GM23338 (cell line): ENCODE results near the gene NRG3. TPM values are rescaled to one million over a fixed set of nuclear protein-coding genes. Genes with fewer than 3 reads are reported as not detected.

Experiments
- ATAC-seq: fragments of 200-7000 bp; cut with Tn5 transposase; 3 replicates; pipeline ENCODE4 v1.9.1; 2020
- DNase-seq: peaks from one replicate; pipeline ENCODE4 v3.0.0-alpha.2; 2015; ENCODE audit warnings: low spot score
- H2AFZ ChIP-seq: fragments of 200-600 bp; sonication (generic); 2 replicates; pipeline ENCODE4 v1.8.0; 2016; ENCODE audit warnings: antibody characterized with exemption, mild to moderate bottlenecking, moderate library complexity
- H3F3A ChIP-seq: fragments of 200-600 bp; sonication (generic); replicated peaks from 2 replicates; pipeline ENCODE4 v1.8.0; 2017; ENCODE audit warnings: antibody characterized with exemption, mixed run types, low read depth
- H3K27ac ChIP-seq: fragments of 200-600 bp; sonication (generic); 2 replicates; pipeline ENCODE4 v1.6.1; 2016; ENCODE audit warnings: low read depth
- H3K27me3 ChIP-seq: fragments of 200-600 bp; sonication (generic); 2 replicates; pipeline ENCODE4 v1.8.0; 2016; ENCODE audit warnings: mild to moderate bottlenecking, mixed run types, moderate library complexity; ENCODE audit not compliant: insufficient read depth
- H3K36me3 ChIP-seq: fragments of 200-600 bp; sonication (generic); 2 replicates; pipeline ENCODE4 v1.8.0; 2016; ENCODE audit warnings: mild to moderate bottlenecking; ENCODE audit not compliant: insufficient read depth
- H3K4me1 ChIP-seq: fragments of 200-600 bp; sonication (generic); 2 replicates; pipeline ENCODE4 v1.8.0; 2016; ENCODE audit warnings: mild to moderate bottlenecking, moderate library complexity; ENCODE audit not compliant: insufficient read depth
- H3K4me2 ChIP-seq: fragments of 200-600 bp; sonication (generic); 2 replicates; pipeline ENCODE4 v1.7.1; 2017; ENCODE audit warnings: mixed run types
- H3K4me3 ChIP-seq: fragments of 200-600 bp; sonication (generic); 2 replicates; pipeline ENCODE4 v1.6.1; 2016; ENCODE audit warnings: mixed run types
- H3K79me2 ChIP-seq: fragments of 200-600 bp; sonication (generic); replicated peaks from 2 replicates; pipeline ENCODE4 v1.8.0; 2017; ENCODE audit warnings: mild to moderate bottlenecking; ENCODE audit not compliant: insufficient read depth
- H3K9me2 ChIP-seq: fragments of 200-600 bp; sonication (generic); 2 replicates; pipeline ENCODE4 v1.8.0; 2017; ENCODE audit not compliant: insufficient read depth
- H4K20me1 ChIP-seq: fragments of 200-600 bp; sonication (generic); replicated peaks from 2 replicates; pipeline ENCODE4 v1.8.0; 2017; ENCODE audit warnings: mild to moderate bottlenecking; ENCODE audit not compliant: insufficient read depth
- H3K27ac Mint-ChIP-seq: 2 replicates; pipeline ENCODE4 v1.8.0; 2020; ENCODE audit warnings: inconsistent platforms, mild to moderate bottlenecking, moderate library complexity, mixed read lengths
- H3K27me3 Mint-ChIP-seq: 3 replicates; pipeline ENCODE4 v1.8.0; 2022; ENCODE audit warnings: low read depth, mild to moderate bottlenecking, moderate library complexity, mixed read lengths, inconsistent platforms; ENCODE audit not compliant: insufficient read depth, poor library complexity
- H3K36me3 Mint-ChIP-seq: 3 replicates; pipeline ENCODE4 v1.8.0; 2021; ENCODE audit warnings: low read depth, mild to moderate bottlenecking, inconsistent platforms, moderate library complexity, mixed read lengths
- H3K4me1 Mint-ChIP-seq: 3 replicates; pipeline ENCODE4 v1.8.0; 2020; ENCODE audit warnings: mild to moderate bottlenecking, inconsistent platforms, mixed read lengths
- H3K4me3 Mint-ChIP-seq: 3 replicates; pipeline ENCODE4 v1.8.0; 2021; ENCODE audit warnings: moderate library complexity, mild to moderate bottlenecking, inconsistent platforms, mixed read lengths
- H3K9me3 Mint-ChIP-seq: 3 replicates; pipeline ENCODE4 v1.8.0; 2020; ENCODE audit warnings: moderate library complexity, mild to moderate bottlenecking, inconsistent platforms, mixed read lengths
- CREB1 ChIP-seq: fragments of 250-450 bp; sonication (Bioruptor Pico); IDR thresholded peaks from 2 replicates; pipeline ENCODE4 v1.5.0; 2020; ENCODE audit warnings: low read depth, mild to moderate bottlenecking, moderate library complexity
- CTCF ChIP-seq, 2 experiments: fragments of 200-600 bp in 1 of 2; sonication (generic) in 1 of 2; conservative IDR thresholded peaks; 2 replicates each; pipeline versions ENCODE4 v1.5.1 to v1.6.1; 2016 to 2017; ENCODE audit warnings: antibody characterized with exemption in 2 of 2, low read depth in 2 of 2, mild to moderate bottlenecking in 2 of 2, moderate library complexity in 1 of 2
- EZH2 ChIP-seq: fragments of 200-600 bp; sonication (generic); IDR thresholded peaks from one replicate; pipeline ENCODE4 v1.8.0; 2017; ENCODE audit warnings: antibody characterized with exemption, mild to moderate bottlenecking, low read depth; ENCODE audit not compliant: unreplicated experiment
- EZH2phosphoT487 ChIP-seq: fragments of 200-600 bp; sonication (generic); IDR thresholded peaks from one replicate; pipeline ENCODE4 v1.8.1; 2018; ENCODE audit warnings: antibody characterized with exemption; ENCODE audit not compliant: unreplicated experiment
- JUNB ChIP-seq: IDR thresholded peaks from one replicate; pipeline ENCODE4 v1.6.1; 2016; ENCODE audit warnings: antibody characterized with exemption; ENCODE audit not compliant: unreplicated experiment
- NANOG ChIP-seq: IDR thresholded peaks from 2 replicates; pipeline ENCODE4 v1.6.1; 2016; ENCODE audit warnings: antibody characterized with exemption, borderline replicate concordance
- POLR2AphosphoS5 ChIP-seq: IDR thresholded peaks from 2 replicates; pipeline ENCODE4 v1.6.1; 2016; ENCODE audit warnings: antibody characterized with exemption, low read depth
- STAT1 ChIP-seq: IDR thresholded peaks from one replicate; pipeline ENCODE4 v1.6.1; 2016; ENCODE audit warnings: antibody characterized with exemption; ENCODE audit not compliant: unreplicated experiment
- ZNF114 ChIP-seq: fragments of 250-450 bp; sonication (Bioruptor Pico); IDR thresholded peaks from 2 replicates; pipeline ENCODE4 v1.5.0; 2020; ENCODE audit warnings: mild to moderate bottlenecking, moderate library complexity
- ZNF331 ChIP-seq: fragments of 250-450 bp; sonication (Bioruptor Pico); IDR thresholded peaks from 2 replicates; pipeline ENCODE4 v1.5.0; 2020; ENCODE audit warnings: low read depth, mild to moderate bottlenecking, moderate library complexity
- ZNF462 ChIP-seq: fragments of 250-450 bp; sonication (Bioruptor Pico); IDR thresholded peaks from 2 replicates; pipeline ENCODE4 v1.5.0; 2020; ENCODE audit warnings: mild to moderate bottlenecking, moderate library complexity
- polyA plus RNA-seq: library from polyadenylated mRNA; unstranded; fragments of >200 nt; fragmentation: Nextera tagmentation; extraction: Ambion mirVana; gene quantifications from 2 replicates; pipeline ENCODE4 v1.2.1, GENCODE V29; 2016
- total RNA-seq: library from RNA; depleted of rRNA; stranded (reverse); fragments of >200 nt; shearing (Covaris generic); gene quantifications from 2 replicates; pipeline ENCODE4 v1.2.3, GENCODE V29; 2014
- TF ChIP-seq, protein P1 (sequence below): IDR thresholded peaks from 2 replicates; pipeline ENCODE4 v1.6.1; 2016; ENCODE audit warnings: antibody characterized with exemption
- TF ChIP-seq, protein P2 (sequence below): IDR thresholded peaks from one replicate; pipeline ENCODE4 v1.6.1; 2018; ENCODE audit warnings: antibody characterized with exemption; ENCODE audit not compliant: unreplicated experiment

Gene NRG3
- total and polyA plus RNA-seq, 2 experiments from 2014 or later = 1.9 to 3.9 TPM

- no peaks in the 10 kb centered on the region for H3K9me3 Mint-ChIP-seq
- no peaks in the 10 kb centered on the region for H3K27me3 Mint-ChIP-seq
- H3K4me1 Mint-ChIP-seq = peaks cover 17% of the 10 kb centered on the region
- no peak overlapping the region for H3K4me3 Mint-ChIP-seq
- Histone ChIP-seq H3K79me2 (no peaks in the 10 kb centered on the region), H3K27me3 (no peaks in the 10 kb centered on the region), H3K27ac (no peak overlapping the region), H3K4me1 (peaks cover 8% of the 10 kb centered on the region), H3K36me3 (no peaks in the 10 kb centered on the region), H3K4me3 (no peak overlapping the region), H2AFZ (no peak overlapping the region), H3K4me2 (no peak overlapping the region), H4K20me1 (no peaks in the 10 kb centered on the region), H3F3A (no peaks in the 10 kb centered on the region), H3K9me2 (no peaks in the 10 kb centered on the region)
- ATAC-seq = no peak; the same call in 2 of the 3 replicates
- H3K36me3 Mint-ChIP-seq = no peaks in the 10 kb centered on the region
- H3K27ac Mint-ChIP-seq = no peak overlapping the region
- TF ChIP-seq CREB1 (CRISPR knock-in tag) (no peak), POLR2AphosphoS5 (no peak), ZNF462 (CRISPR knock-in tag) (no peak), JUNB (no peak), EZH2phosphoT487 (no peak), CTCF (conservative IDR thresholded peaks at IDR 0.05; ENCODE audit: low read depth in 2 of 2) (no peak), EZH2 (no peak), ZNF114 (CRISPR knock-in tag) (no peak), NANOG (no peak), STAT1 (no peak), ZNF331 (CRISPR knock-in tag) (no peak)
- TF ChIP-seq, protein P1, sequence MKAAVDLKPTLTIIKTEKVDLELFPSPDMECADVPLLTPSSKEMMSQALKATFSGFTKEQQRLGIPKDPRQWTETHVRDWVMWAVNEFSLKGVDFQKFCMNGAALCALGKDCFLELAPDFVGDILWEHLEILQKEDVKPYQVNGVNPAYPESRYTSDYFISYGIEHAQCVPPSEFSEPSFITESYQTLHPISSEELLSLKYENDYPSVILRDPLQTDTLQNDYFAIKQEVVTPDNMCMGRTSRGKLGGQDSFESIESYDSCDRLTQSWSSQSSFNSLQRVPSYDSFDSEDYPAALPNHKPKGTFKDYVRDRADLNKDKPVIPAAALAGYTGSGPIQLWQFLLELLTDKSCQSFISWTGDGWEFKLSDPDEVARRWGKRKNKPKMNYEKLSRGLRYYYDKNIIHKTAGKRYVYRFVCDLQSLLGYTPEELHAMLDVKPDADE = no peak
- TF ChIP-seq, protein P2, sequence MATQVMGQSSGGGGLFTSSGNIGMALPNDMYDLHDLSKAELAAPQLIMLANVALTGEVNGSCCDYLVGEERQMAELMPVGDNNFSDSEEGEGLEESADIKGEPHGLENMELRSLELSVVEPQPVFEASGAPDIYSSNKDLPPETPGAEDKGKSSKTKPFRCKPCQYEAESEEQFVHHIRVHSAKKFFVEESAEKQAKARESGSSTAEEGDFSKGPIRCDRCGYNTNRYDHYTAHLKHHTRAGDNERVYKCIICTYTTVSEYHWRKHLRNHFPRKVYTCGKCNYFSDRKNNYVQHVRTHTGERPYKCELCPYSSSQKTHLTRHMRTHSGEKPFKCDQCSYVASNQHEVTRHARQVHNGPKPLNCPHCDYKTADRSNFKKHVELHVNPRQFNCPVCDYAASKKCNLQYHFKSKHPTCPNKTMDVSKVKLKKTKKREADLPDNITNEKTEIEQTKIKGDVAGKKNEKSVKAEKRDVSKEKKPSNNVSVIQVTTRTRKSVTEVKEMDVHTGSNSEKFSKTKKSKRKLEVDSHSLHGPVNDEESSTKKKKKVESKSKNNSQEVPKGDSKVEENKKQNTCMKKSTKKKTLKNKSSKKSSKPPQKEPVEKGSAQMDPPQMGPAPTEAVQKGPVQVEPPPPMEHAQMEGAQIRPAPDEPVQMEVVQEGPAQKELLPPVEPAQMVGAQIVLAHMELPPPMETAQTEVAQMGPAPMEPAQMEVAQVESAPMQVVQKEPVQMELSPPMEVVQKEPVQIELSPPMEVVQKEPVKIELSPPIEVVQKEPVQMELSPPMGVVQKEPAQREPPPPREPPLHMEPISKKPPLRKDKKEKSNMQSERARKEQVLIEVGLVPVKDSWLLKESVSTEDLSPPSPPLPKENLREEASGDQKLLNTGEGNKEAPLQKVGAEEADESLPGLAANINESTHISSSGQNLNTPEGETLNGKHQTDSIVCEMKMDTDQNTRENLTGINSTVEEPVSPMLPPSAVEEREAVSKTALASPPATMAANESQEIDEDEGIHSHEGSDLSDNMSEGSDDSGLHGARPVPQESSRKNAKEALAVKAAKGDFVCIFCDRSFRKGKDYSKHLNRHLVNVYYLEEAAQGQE = no peak
- no peak for DNase-seq
These were observed 152.7 kb downstream of the NRG3 start for GRCh38 chr10:82027711-82028110.
